Caki2 (cell line): ENCODE measurements around the gene OR4B1. TPM values are rescaled to one million over a fixed set of nuclear protein-coding genes. Genes with fewer than 3 reads are reported as not detected.
"Not testable (repeated sequence)": the region's sequence is repeated elsewhere in the genome, so short reads cannot be mapped to it uniquely, and the experiment has no call there.

Source experiments
- DNase-seq: peaks from one replicate; pipeline ENCODE4 v3.0.0-alpha.2; 2015; ENCODE audit warnings: low read depth
- in situ Hi-C: cut with HindIII; loops from 2 replicates; pipeline ENCODE4 v1.10.0; 2016; ENCODE audit warnings: low sequenced_read_pairs, low pct_unique_long_range_greater_than_20kb, mixed read lengths
- total RNA-seq: library from RNA; depleted of rRNA; stranded (reverse); fragments of >200 nt; shearing (Covaris generic); gene quantifications from 2 replicates; pipeline ENCODE4 v1.2.3, GENCODE V29; 2014; ENCODE audit warnings: low replicate concordance; rRNA removed

Gene OR4B1
- not detected in 2 replicates for total RNA-seq

DNA sequence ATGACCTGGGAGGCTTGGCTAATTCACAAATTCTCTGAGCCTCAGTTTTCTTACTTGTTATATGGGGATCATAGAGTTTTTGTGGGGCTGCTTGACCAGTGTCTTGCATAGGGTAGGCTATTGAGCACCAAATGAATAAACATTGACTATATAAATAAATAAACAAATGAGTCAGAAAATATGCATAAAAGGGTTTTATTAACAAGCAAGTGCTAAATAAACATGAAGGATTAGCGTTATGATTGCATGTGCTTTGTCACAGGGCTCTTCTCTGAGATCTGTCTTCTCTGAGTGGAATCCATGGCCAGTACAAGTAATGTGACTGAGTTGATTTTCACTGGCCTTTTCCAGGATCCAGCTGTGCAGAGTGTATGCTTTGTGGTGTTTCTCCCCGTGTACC lies at the start of gene OR4B1:
OR4B1 (plus strand) TSS at position 301 of the 400 bp plus-strand sequence; CDS start at position 301, 0 bp downstream.
- DNase-seq = no peak
- in situ Hi-C loops = no loop called here

DNA sequence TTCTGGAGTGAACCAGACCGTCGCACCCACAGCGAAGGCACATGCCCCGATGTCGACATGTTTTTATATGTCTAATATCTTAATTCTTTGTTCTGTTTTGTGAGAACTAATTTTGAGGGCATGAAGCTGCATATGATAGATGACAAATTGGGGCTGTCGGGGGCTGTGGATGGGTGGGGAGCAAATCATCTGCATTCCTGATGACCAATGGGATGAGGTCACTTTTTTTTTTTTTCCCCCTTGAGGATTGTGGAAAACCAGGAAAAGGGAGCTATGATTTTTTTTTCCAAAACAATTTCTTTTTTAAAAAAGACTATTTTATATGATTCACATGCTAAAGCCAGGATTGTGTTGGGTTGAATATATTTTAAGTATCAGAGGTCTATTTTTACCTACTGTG lies 49.2 kb upstream of the OR4B1 start:
- in situ Hi-C loops = no loop called here
- no peak for DNase-seq

DNA sequence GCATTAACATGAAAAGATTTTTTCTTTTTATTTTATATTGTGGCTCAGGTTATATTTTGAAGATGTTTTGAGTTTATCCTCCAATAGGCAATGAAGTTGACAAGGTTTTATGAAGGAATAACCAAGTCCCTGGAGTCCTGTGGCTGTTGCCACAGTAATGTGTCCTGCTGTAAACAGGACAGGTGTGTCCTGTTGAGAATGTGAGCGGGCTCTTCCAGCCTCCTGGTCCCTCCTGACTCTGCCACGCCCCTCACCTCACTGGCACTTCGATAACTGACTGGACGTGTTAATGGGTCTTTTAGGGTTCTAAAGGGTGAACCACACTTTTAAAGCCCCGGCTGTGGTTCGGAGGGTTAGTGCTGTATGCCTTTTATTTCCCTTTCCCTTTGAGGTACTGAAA lies 47.8 kb upstream of the OR4B1 start:
- in situ Hi-C loops = no loop called here
- no peak for DNase-seq

GRCh38 chr11:48169259-48169658 lies 47.4 kb upstream of the OR4B1 start:
- in situ Hi-C loops = no loop called here
- no peak for DNase-seq

DNA sequence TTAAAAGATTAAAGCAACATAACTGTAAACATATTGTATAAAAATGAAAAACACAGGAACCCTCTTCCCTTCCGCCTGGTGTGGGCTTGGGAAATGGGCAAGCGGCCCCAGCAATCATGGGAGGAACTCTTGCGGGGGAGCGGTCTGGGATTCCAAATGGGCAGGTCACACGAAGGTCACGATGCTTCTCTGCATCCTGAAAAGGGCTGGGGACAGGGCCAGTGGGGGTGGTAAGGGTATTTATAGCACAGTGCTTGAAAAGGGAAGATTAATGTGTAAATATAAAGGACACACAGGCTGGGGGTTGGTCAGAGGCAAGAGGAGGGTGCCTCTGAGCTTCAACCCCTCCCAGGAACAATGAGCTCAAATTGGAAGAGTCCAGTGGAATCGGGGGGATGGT lies 46.9 kb upstream of the OR4B1 start:
- no peak for DNase-seq
- in situ Hi-C loops = no loop called here

DNA sequence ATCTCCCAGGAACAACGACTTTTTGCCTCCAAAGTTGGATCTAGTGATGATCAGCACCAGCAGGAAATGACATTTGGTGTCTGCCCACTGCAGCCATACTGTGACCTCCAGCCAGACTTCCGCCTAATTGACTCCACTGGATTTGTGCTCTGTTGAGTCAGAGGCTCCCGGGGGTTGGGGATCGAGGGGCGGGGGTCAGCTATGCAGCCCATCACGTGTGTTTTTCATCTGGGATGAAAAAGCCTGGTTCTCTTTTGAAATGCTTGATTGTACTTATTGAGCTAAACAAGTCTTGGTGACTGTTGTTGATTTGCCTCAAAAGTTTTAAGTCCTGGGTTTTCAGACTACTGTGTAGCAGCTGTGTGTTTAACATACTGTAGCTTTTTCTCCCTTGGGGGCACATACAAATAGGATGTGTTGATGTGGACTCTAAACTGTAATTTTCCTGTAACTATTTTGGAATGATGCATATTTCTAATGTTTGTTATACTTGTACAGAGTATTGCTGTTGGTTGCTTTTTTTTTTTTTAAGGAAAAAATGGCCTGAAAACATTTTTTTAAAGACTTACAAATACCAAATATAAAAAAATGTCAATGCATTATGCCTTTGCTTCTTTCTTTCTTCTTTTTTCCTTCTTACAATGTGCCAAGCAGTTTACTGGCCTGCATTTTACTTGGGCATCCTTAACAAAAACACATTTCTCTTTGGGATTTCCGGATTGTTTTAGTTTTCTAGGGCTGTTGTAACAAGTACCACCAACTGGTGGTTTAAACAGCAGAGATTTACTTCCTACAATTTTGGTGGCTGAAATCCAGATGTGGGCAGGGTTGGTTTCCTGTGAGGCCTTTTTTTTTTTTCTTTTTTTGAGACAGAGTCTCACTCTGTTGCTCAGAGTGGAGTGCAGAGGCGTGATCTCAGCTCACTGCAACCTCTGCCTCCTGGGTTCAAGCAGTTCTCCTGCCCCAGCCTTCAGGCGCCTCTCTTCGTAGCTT lies 46.1 kb upstream of the OR4B1 start:
- no peak for DNase-seq
- in situ Hi-C loops = no loop called here

DNA sequence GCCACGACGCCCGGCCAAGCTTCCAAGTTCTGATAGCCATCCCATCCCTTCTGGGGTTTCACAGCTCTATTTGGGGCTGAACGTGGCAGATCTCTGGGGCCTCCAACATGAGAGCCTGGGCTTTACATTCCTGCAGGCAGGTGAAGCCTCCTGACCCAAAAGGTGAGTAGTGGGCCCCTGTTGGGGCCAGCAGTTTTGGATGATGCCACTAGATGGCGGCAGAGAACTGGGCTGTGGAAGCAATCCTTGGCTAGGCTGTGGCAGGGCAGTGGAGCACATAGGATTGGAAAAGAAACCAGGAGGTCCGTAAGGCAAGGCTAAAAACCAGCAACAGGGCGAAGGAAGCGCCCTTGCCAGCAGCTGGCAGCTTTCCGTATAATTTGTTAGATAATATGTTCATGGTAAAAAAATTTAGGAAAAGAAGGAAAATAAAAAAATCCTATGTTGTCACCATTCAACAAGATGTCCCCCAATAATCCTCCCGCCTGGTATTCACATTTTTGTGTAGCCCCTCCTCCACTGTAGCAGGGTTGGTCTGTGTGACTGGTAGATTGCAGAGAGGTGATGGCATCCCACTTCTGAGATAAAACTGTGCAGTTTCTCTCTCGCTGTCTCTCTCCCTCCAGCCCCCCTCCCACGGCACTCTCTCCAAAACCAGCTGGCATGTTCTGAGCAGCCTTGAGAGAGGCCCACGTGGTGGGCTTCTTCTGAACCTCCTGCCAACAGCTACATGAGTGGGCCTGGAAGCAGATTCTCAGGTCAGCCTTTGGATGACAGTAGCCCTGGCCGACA lies 43.6 kb upstream of the OR4B1 start:
- in situ Hi-C loops = no loop called here
- peak; percentile 41 for DNase-seq

GRCh38 chr11:48177661-48178060 lies 38.9 kb upstream of the OR4B1 start:
- in situ Hi-C loops = no loop called here

DNA sequence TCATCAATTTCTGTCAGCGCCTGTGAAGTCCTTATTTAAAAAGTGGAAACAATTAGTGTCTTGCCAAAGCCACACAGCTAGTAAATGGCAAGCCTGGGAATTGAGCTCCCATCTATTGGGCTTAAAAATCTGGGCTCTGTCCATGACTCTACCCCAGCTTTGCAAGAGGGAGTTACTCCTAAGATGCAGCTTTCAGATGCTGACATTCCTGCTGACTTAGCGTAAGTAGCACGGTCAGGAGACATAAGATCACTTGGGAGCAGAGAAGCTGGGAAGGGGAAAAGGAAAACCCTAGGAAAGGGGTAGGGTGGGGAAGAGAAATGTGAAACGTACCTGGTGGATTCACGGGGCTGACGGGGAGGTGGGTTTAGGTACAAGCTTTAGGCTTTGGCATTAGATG lies 36.0 kb upstream of the OR4B1 start:
- DNase-seq = no peak
- in situ Hi-C loops = no loop called here

More at GRCh38 chr11:48177661-48178060, 38.9 kb upstream of the OR4B1 start:
- DNase-seq = no peak

DNA sequence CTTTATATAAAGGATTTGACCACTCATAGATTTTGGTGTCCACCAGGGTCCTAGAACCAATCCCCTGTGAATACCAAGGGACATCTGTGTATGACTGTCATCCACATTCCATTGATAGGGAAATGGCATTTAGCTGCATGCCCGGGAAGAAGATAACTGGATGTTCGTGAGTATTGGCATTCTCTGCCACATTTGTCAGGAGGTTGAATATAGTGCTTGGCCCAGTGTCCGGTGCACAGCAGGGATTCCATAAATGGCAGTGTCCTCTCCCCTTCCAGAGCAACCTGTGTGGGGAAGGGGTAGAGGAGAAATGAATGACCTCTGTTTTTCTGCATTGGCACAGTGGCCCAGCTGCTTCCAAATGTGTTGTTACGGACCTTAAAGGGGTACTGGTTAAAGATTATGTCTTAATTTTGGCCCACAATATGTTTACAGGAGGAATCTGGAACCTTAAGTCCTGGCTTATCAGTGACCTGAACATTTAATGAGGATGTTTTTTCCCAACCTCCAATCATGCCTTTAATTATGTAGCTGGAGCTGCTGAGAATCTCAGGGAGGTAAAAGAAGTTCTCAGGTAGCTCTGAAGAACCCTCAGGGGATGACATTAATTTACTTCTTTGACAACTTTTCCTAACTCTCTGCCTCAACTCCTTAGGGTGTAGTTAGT lies 33.6 kb upstream of the OR4B1 start:
- in situ Hi-C loops = no loop called here
- DNase-seq = no peak

GRCh38 chr11:48184452-48184851 lies 32.2 kb upstream of the OR4B1 start:
- in situ Hi-C loops = no loop called here
- no peak for DNase-seq

- in situ Hi-C loops, DNase-seq: not testable (repeated sequence)
These were observed 25.5 kb upstream of the OR4B1 start for GRCh38 chr11:48190906-48191654.

DNA sequence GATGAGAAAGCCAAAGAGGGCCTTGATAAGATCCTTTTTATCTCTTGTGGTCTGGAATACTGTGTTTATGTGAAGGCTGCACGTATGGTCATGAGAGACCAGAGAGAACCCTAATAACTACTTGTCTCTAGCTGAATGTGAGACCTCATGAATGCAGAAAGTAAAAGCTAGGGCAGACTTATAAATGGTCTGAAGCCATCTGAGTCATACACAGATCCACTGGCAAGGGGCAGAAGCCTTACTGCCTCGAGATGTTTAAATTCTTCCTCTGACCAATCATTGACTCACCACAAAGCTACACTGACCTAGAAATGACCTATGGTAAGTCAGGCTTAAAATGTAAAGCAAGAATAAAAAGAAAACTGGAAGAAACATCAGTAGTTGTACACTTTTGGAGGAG lies 22.7 kb upstream of the OR4B1 start:
- in situ Hi-C loops = no loop called here
- DNase-seq = peak; percentile 19

GRCh38 chr11:48207881-48208280 lies 8.7 kb upstream of the OR4B1 start:
- in situ Hi-C loops = no loop called here
- no peak for DNase-seq

GRCh38 chr11:48210052-48210451 lies 6.6 kb upstream of the OR4B1 start:
- DNase-seq = no peak
- in situ Hi-C loops = no loop called here

DNA sequence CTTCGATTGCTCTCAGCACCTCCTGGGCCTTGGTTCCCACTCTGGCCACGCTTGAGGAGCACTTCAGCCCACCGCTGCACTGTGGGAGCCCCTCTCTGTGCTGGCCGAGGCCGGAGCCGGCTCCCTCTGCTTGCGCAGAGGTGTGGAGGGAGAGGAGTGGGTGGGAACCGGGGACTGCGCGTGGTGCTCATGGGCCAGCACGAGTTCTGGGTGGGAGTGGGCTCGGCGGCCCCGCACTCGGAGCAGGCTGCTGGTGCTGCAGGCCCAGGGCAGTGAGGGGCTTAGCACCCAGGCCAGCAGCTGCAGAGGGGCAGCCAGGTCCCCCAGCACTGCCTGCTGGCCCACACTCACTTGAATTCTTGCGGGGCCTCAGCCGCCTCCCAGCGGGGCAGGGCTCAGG lies 12.2 kb downstream of the OR4B1 start:
- in situ Hi-C loops = no loop called here
- no peak for DNase-seq

GRCh38 chr11:48230057-48230456 lies 13.4 kb downstream of the OR4B1 start:
- DNase-seq, in situ Hi-C loops: not testable (repeated sequence)

DNA sequence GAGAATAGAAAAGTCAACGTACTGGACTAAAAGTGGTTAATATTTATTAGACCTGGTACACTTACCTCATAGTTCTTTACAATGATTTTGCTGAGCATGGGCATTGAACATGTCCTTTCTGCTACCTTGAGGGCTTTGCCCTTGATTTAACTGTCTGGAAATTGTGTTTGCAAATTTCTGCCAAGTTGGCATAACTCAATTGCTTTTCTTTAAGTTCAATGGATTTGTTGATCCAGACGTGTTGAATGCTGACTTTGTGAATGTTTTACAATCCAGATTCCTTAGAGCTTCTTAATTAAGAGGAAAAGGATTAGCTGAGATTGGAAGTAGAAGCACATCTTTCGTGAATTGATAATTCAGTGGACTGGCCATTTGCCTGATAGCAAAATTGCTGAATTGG lies 21.1 kb downstream of the OR4B1 start:
- DNase-seq = no peak
- in situ Hi-C loops = no loop called here
